Activated T-cell treated with anti-CD3 and anti-CD28 coated beads, Interleukin-2, amount 50 U/mL, for 24 hours (primary cell): ENCODE results near the gene NCKAP5.

Experiments used
- DNase-seq: peaks from one replicate; pipeline ENCODE4 v3.0.0-alpha.2; 2020
- H3K27ac Mint-ChIP-seq: 2 replicates; pipeline ENCODE4 v1.8.0; 2020; ENCODE audit warnings: mild to moderate bottlenecking, mixed read lengths
- H3K27me3 Mint-ChIP-seq: 2 replicates; pipeline ENCODE4 v1.8.0; 2020; ENCODE audit warnings: mixed read lengths
- H3K36me3 Mint-ChIP-seq: 2 replicates; pipeline ENCODE4 v1.8.0; 2020; ENCODE audit warnings: low read depth, mixed read lengths
- H3K4me1 Mint-ChIP-seq: 2 replicates; pipeline ENCODE4 v1.8.0; 2020; ENCODE audit warnings: low read depth, mixed read lengths
- H3K4me3 Mint-ChIP-seq: 2 replicates; pipeline ENCODE4 v1.8.0; 2020; ENCODE audit warnings: mild to moderate bottlenecking, moderate library complexity, mixed read lengths
- H3K9me3 Mint-ChIP-seq: 2 replicates; pipeline ENCODE4 v1.8.0; 2020; ENCODE audit warnings: mixed read lengths

The NCKAP5 gene

DNA sequence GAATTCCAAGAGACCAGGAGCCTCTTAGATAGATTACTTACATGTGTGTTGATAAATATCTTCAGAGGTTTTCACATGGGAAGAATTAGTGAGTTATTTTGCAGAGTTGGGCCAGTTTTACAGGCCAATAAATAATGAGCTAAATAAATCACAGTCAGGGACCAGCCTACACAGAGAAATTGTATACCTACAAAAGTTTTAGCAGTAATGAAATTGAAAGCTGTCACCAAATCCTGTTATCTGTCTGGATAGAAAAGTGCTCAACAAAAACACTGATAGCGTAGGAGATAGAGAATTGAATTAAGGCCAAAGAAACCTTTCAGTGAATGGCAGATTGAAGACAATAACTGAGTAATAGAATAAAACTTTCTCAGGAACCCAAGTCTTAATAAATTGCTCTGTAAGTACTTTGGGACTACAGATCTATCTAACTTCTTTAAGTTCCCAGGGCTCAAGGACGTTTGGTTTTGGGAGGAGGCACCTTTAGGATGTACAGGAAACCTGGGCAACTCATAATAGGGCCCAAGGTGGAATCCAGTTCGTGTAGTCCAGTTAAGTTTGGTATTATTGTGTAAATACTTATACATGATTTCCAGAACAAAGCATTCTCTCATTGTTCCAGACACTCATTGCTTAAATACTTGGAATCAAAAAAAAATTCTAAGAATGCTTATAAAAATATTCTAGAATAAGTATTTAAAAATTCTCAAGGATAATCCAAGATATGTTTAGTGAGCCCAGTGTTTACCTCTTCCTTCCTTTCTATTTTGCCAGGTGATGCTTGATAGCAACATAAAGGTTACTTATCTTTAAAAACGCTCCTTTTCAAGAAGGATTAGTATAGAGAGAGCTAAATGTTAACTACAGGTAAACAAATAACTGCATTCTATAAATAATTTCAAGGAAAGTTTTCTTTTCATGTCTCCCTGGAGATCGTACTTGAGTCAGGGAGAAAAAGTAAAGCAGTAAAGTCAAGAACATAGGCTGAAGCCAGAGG, 134.5 kb downstream of the NCKAP5 start:
- Mint-ChIP-seq H3K27me3 (no peaks in the 10 kb centered on the region), H3K4me1 (no peaks in the 10 kb centered on the region), H3K4me3 (no peak overlapping the region), H3K36me3 (no peaks in the 10 kb centered on the region), H3K27ac (no peak overlapping the region), H3K9me3 (peaks cover 7% of the 10 kb centered on the region)
- no peak for DNase-seq

DNA sequence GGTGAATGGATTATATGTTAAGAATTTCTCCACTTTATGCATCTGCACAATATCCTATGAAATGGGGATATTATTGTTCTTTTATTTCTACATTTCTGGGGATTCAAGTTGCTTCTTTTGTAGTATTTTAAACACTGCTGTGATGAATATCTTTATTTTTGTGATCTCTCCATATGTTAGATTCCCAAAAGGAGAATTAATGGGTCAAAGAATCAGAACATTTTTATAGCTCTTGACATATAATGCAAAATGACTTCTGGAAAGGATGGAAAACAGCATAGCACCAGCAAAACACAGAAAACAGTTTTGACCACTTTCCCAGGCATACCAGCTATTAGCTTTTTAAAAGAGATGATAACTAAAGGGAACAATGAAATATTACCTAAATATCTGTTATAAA, 135.5 kb downstream of the NCKAP5 start:
- DNase-seq = no peak
- no peaks in the 10 kb centered on the region for H3K27me3 Mint-ChIP-seq
- H3K9me3 Mint-ChIP-seq = peaks cover 7% of the 10 kb centered on the region

DNA sequence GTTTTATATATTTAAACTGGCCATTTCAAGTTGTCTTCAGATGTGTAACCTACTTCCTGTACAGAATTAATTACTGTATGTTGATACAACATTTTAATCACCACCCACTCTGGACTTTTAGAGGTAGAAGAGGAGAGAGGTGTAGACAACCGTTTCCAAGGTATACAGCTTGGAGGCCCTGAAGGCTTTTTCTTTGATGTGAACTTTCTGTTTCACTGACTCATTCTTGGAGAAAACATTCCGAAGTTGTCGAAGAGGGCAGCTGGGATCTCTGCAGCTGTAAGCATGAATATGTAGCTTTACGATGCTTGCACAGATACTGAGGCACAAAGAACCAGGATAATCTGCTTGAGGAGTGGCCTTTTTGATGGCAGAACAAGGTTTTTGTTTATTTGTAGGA, 137.0 kb downstream of the NCKAP5 start:
- no peaks in the 10 kb centered on the region for H3K36me3 Mint-ChIP-seq
- DNase-seq = no peak
- H3K4me1 Mint-ChIP-seq = no peaks in the 10 kb centered on the region
- H3K27ac Mint-ChIP-seq = no peak overlapping the region
- peaks cover 7% of the 10 kb centered on the region for H3K9me3 Mint-ChIP-seq
- no peak overlapping the region for H3K4me3 Mint-ChIP-seq
- no peaks in the 10 kb centered on the region for H3K27me3 Mint-ChIP-seq

More for the DNA sequence above, 135.5 kb downstream of the NCKAP5 start:
- Mint-ChIP-seq H3K4me3 (no peak overlapping the region), H3K4me1 (no peaks in the 10 kb centered on the region), H3K36me3 (no peaks in the 10 kb centered on the region), H3K27ac (no peak overlapping the region)

DNA sequence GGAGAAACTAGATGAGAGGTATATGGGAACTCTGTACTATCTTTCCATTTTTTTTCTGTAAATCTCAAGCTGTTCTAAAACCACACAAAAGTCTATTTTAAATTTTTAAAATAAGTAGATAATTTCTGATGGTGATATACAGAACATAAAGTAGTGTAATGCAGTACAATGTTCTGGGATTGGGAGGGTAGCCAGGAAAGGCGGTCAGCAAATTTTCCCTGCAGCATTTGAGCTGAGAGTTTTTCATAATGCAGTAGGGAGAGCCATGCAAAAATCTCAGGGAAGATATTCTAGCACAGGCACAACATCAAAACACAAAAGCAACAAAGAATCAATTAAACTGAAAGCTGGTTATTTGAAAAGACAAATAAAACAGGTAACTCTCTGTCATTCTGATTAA, 141.5 kb downstream of the NCKAP5 start:
- no peak for DNase-seq
- no peaks in the 10 kb centered on the region for H3K36me3 Mint-ChIP-seq
- H3K9me3 Mint-ChIP-seq = peaks cover 7% of the 10 kb centered on the region
- H3K27ac Mint-ChIP-seq = no peak overlapping the region
- H3K4me1 Mint-ChIP-seq = no peaks in the 10 kb centered on the region
- H3K4me3 Mint-ChIP-seq = no peak overlapping the region
- H3K27me3 Mint-ChIP-seq = no peaks in the 10 kb centered on the region

DNA sequence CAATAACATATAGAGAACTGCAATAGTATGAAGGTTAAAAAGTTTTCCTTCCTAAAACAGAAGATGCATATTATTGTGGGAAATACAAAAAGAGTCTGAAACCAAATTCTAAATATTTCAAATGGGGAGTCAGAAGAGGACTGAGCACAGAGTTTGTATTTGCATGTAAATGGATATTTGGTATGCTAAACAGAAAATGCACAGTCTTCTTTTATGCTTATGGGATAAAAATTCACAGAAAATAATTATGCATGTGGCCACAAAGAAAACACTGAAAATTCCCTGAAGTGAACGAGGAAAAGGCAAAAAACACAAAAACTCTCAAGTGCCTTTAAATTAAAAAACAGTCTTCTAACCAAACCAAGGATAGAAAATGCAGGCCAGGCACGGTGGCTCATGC, 142.7 kb downstream of the NCKAP5 start:
- Mint-ChIP-seq H3K9me3 (peaks cover 7% of the 10 kb centered on the region), H3K4me3 (no peak overlapping the region), H3K27me3 (no peaks in the 10 kb centered on the region), H3K27ac (no peak overlapping the region), H3K36me3 (no peaks in the 10 kb centered on the region), H3K4me1 (no peaks in the 10 kb centered on the region)
- DNase-seq = no peak

DNA sequence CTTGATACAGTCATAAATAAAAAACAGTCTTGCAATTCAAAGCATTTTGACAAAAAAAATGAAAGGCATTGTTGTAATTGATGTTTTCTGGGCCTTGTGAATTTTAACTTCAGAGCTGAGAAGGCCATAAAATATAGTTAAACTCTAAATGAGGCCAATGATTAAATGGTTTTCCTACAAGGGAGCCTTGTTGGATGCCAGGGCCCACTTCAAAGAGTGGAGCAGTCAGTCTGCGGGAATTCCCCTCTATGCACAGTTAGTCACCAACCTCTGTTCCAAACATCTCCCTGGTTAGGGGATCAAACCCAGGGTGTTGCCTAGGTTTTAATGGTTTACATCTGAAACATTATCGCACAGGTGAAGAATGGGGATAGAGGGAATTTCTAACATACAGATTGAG, 143.4 kb downstream of the NCKAP5 start:
- no peak overlapping the region for H3K4me3 Mint-ChIP-seq
- no peaks in the 10 kb centered on the region for H3K36me3 Mint-ChIP-seq
- H3K9me3 Mint-ChIP-seq = peaks cover 3% of the 10 kb centered on the region
- H3K27ac Mint-ChIP-seq = no peak overlapping the region
- DNase-seq = no peak
- H3K4me1 Mint-ChIP-seq = no peaks in the 10 kb centered on the region
- H3K27me3 Mint-ChIP-seq = no peaks in the 10 kb centered on the region

DNA sequence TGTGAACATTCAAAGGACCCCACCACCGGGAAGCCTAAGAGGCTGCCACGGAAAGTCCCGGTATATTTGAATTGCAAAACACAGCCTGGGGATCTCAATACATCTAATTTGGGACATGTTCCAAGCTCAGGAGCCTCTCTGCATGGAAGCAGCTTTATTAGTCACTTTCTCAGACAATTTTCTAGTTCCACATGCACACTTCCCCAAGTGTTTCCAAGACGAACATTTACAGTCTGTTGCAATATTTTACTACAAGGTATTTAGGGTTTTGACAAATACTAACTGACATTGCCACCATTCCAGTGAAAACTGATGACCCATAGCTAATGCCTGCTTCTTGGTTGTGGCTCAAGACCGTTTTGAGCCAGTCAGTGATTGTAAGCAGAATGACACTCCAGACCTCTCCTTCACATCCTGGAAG, 145.3 kb downstream of the NCKAP5 start:
- Mint-ChIP-seq H3K9me3 (no peaks in the 10 kb centered on the region), H3K36me3 (no peaks in the 10 kb centered on the region), H3K4me3 (no peak overlapping the region), H3K27ac (no peak overlapping the region), H3K4me1 (no peaks in the 10 kb centered on the region), H3K27me3 (no peaks in the 10 kb centered on the region)
- DNase-seq = no peak

DNA sequence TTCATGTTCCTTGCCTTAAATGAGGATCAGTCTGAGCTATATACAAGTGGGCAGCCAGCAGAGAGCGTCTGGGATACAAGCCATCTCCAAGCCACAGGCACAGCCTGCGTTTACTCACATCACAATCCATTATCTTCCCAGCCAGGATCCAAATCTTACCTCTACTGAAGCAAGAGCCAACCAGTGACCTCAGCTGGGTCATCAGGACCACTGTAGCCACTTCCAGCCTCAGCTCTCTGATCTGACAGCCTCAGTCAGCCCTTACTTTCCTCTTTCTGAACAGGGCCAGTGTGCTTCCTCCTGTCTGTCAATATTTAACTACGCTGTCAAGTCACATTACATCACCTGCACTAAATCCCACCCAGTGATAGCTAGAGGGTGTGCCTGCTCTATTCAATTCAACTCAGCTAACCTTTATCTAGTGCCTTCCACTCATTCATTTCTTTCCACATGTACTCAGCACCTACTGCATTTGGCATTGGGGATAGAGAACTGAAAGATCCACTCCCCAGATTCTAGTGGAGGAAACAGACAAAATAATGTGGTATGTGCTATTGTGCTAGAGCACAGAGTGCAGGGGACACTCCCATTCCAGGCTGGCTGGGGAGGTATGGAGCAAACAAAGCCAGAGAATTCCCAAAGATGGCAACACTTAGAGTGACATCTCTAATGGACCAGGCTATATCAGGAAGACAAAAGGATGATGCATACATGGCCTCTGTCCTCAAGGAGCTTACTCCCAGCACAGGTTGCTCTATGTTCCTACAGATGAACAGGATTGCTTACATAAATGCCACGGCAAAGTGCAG, 146.5 kb downstream of the NCKAP5 start:
- no peaks in the 10 kb centered on the region for H3K9me3 Mint-ChIP-seq
- no peak for DNase-seq

DNA sequence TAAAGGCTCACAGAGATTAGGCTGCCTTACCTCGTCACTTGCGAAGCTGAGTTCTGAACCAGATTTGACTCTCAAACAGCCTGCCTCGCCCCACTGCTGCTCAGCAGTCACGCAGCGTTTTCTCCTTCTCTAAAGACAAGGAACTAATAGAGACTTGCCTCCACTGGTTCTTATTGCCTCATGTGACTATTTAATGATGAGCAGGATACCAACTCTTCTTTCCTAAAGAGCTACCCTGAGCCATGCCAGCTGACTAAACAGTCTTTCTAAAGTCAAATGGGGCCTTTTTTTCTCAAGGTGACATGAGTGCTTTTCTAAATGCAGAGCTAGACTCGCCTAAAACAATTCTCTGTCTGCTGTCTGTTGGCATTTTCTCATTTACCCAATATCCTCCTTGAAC, 147.5 kb downstream of the NCKAP5 start:
- Mint-ChIP-seq H3K4me3 (no peak overlapping the region), H3K9me3 (no peaks in the 10 kb centered on the region), H3K27me3 (no peaks in the 10 kb centered on the region), H3K36me3 (no peaks in the 10 kb centered on the region), H3K27ac (no peak overlapping the region), H3K4me1 (no peaks in the 10 kb centered on the region)
- no peak for DNase-seq

More for the DNA sequence above, 146.5 kb downstream of the NCKAP5 start:
- Mint-ChIP-seq H3K36me3 (no peaks in the 10 kb centered on the region), H3K27ac (no peak overlapping the region), H3K27me3 (no peaks in the 10 kb centered on the region), H3K4me3 (no peak overlapping the region), H3K4me1 (no peaks in the 10 kb centered on the region)

DNA sequence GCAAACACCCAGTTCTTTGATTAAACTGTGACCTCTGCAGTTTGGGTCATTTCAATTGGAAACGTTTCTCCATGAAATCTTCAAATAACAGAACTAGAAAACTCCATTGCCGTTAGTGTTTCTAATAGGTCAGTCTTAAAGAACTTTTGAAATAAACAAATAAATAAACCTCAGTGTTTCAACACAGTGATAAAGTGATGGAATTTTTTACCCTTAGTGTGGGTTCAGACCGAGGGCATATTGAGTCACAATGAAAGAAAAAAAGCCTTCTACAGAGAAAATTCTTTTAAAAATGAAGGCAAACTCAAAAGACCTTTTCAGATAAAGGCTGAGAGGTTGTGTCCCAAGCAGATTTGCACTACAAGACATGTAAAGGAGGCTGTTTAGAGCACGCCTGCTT, 149.6 kb downstream of the NCKAP5 start:
- H3K4me1 Mint-ChIP-seq = no peaks in the 10 kb centered on the region
- no peak for DNase-seq

DNA sequence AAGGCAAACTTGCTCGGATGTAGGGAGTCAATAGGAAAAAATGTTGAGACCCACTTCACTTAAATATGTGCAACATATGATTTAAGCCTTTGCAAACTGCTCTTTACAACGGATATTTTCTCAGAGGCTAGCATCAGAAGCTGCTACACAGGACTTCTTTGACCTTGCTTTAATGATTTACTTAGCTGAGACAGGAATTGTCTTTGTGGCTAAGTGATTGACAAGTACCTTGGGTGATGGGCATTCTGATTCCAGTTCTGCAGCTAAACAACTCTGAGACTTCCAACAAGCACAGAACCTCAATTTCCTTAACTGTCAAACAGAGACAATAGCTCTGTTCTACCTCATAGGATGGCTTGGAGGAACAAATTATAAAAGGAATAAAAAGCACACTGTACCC, 150.2 kb downstream of the NCKAP5 start:
- Mint-ChIP-seq H3K9me3 (no peaks in the 10 kb centered on the region), H3K27me3 (no peaks in the 10 kb centered on the region), H3K4me3 (no peak overlapping the region), H3K27ac (no peak overlapping the region), H3K4me1 (no peaks in the 10 kb centered on the region), H3K36me3 (no peaks in the 10 kb centered on the region)
- no peak for DNase-seq

More for the DNA sequence above, 149.6 kb downstream of the NCKAP5 start:
- no peak overlapping the region for H3K27ac Mint-ChIP-seq
- H3K36me3 Mint-ChIP-seq = no peaks in the 10 kb centered on the region
- H3K27me3 Mint-ChIP-seq = no peaks in the 10 kb centered on the region
- no peaks in the 10 kb centered on the region for H3K9me3 Mint-ChIP-seq
- H3K4me3 Mint-ChIP-seq = no peak overlapping the region

DNA sequence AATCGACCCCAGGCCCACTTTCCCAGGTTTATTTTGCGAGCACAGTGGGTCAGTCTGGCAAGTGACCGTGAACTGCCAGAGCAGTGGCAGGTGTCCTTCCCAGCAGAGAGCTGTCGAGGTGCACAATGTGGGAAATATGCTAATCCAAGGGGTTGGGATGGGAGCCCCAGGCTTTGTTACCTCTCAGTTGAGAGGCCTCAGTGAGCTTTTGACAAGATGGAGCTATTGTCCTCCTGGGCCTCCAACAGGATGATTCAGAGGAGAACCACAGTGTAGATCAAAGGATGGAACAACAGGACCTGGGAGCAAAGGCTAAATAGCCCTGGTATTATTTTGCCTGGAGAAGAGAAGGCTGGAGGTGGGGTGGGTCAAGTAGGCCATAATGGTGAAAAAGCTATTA, 150.8 kb downstream of the NCKAP5 start:
- H3K27ac Mint-ChIP-seq = no peak overlapping the region
- H3K27me3 Mint-ChIP-seq = no peaks in the 10 kb centered on the region
- DNase-seq = no peak
- no peaks in the 10 kb centered on the region for H3K4me1 Mint-ChIP-seq
- no peaks in the 10 kb centered on the region for H3K9me3 Mint-ChIP-seq
- H3K36me3 Mint-ChIP-seq = no peaks in the 10 kb centered on the region
- H3K4me3 Mint-ChIP-seq = no peak overlapping the region

DNA sequence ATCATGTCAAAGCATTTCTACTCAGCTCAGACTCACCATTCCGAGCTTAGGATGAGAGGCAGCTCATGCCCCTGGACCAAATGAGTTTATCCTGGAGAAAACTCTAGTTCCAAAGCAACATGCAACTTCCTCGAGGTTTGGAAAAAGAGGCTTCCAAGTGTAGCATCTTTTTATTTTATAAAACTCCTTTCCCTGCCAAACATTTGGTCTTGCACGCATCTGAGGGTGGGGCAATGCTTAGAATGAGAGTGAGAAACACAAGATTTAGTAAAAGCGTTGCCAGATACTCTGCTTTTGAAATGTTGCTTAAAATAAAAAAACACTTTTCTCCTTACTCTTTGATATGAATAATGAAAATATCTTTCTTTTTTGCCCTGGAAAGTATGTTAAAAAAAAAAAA, 151.5 kb downstream of the NCKAP5 start:
- Mint-ChIP-seq H3K36me3 (no peaks in the 10 kb centered on the region), H3K9me3 (no peaks in the 10 kb centered on the region), H3K27me3 (no peaks in the 10 kb centered on the region), H3K4me3 (no peak overlapping the region), H3K27ac (no peak overlapping the region), H3K4me1 (no peaks in the 10 kb centered on the region)
- no peak for DNase-seq

DNA sequence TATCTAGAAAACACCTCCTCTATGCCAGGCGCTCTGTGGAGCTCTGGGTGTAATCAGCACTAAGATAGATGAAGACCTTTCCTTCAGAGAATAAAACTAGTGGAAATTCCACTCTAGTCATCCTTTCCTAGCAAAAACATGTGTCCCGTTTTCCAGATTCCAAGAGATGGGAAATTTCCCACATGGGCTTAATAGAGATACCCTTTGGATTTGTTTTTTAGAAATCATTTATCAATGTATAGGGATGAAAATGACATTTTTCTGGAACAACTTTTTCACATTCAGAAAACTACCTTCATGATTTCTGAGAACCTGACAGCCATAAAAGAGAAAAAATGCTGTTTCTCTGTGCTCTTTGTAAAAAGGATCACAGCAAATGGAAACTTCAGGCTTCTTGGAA, 152.1 kb downstream of the NCKAP5 start:
- H3K36me3 Mint-ChIP-seq = no peaks in the 10 kb centered on the region
- H3K4me3 Mint-ChIP-seq = no peak overlapping the region
- no peak for DNase-seq
- H3K27ac Mint-ChIP-seq = no peak overlapping the region
- no peaks in the 10 kb centered on the region for H3K4me1 Mint-ChIP-seq
- H3K9me3 Mint-ChIP-seq = no peaks in the 10 kb centered on the region
- no peaks in the 10 kb centered on the region for H3K27me3 Mint-ChIP-seq
